SK-N-SH treated with all-trans-retinoic acid at 6 μM for 48 hours (cell line): ENCODE measurements around the gene KIF18B.

ENCODE experiments used
- ATAC-seq: fragments of 200-7000 bp; cut with Tn5 transposase; 3 replicates; pipeline ENCODE4 v1.9.1; 2020; ENCODE audit warnings: mild to moderate bottlenecking, moderate library complexity
- ARNTL ChIP-seq: fragments of 450-650 bp; formaldehyde crosslinking; IDR thresholded peaks from 2 replicates; pipeline ENCODE4 v1.5.0; 2020; ENCODE audit warnings: low read depth, mild to moderate bottlenecking, moderate library complexity, borderline replicate concordance
- BACH2 ChIP-seq: fragments of 250-450 bp; sonication (Bioruptor Pico); IDR thresholded peaks from 2 replicates; pipeline ENCODE4 v1.9.0; 2021; ENCODE audit warnings: mild to moderate bottlenecking, borderline replicate concordance
- CREB5 ChIP-seq: fragments of 250-450 bp; sonication (Bioruptor Pico); IDR thresholded peaks from 2 replicates; pipeline ENCODE4 v1.5.1; 2020; ENCODE audit warnings: low read depth, mild to moderate bottlenecking, moderate library complexity
- CSDC2 ChIP-seq: fragments of 250-450 bp; sonication (Bioruptor Pico); IDR thresholded peaks from 2 replicates; pipeline ENCODE4 v1.5.0; 2020; ENCODE audit warnings: mild to moderate bottlenecking, moderate library complexity
- CSRNP3 ChIP-seq: fragments of 250-450 bp; sonication (Bioruptor Pico); IDR thresholded peaks from 2 replicates; pipeline ENCODE4 v1.5.1; 2021; ENCODE audit warnings: mild to moderate bottlenecking, moderate library complexity
- ESRRG ChIP-seq: fragments of 250-450 bp; sonication (Bioruptor Pico); IDR thresholded peaks from 2 replicates; pipeline ENCODE4 v1.6.1; 2021; ENCODE audit warnings: mild to moderate bottlenecking
- GLIS3 ChIP-seq: fragments of 250-450 bp; sonication (Bioruptor Pico); IDR thresholded peaks from 2 replicates; pipeline ENCODE4 v1.5.0; 2020; ENCODE audit warnings: mild to moderate bottlenecking, moderate library complexity
- ISL1 ChIP-seq: fragments of 250-450 bp; sonication (Bioruptor Pico); IDR thresholded peaks from 2 replicates; pipeline ENCODE4 v2.1.2; 2022; ENCODE audit warnings: mild to moderate bottlenecking, moderate library complexity
- SNAI2 ChIP-seq: fragments of 250-450 bp; sonication (Bioruptor Pico); IDR thresholded peaks from 2 replicates; pipeline ENCODE4 v1.5.0; 2020; ENCODE audit warnings: mild to moderate bottlenecking, moderate library complexity
- TCF4 ChIP-seq: fragments of 250-450 bp; sonication (Bioruptor Pico); IDR thresholded peaks from 2 replicates; pipeline ENCODE4 v1.8.0; 2021; ENCODE audit warnings: mild to moderate bottlenecking, moderate library complexity, borderline replicate concordance
- TOX ChIP-seq: fragments of 250-450 bp; sonication (Bioruptor Pico); IDR thresholded peaks from 2 replicates; pipeline ENCODE4 v1.8.0; 2021; ENCODE audit warnings: mild to moderate bottlenecking, moderate library complexity, borderline replicate concordance
- TSHZ2 ChIP-seq: fragments of 250-450 bp; sonication (Bioruptor Pico); IDR thresholded peaks from 2 replicates; pipeline ENCODE4 v1.5.0; 2020; ENCODE audit warnings: mild to moderate bottlenecking, moderate library complexity
- ZC3H10 ChIP-seq: fragments of 250-450 bp; sonication (Bioruptor Pico); IDR thresholded peaks from 2 replicates; pipeline ENCODE4 v1.5.1; 2021; ENCODE audit warnings: mild to moderate bottlenecking, moderate library complexity
- ZFP3 ChIP-seq: fragments of 250-450 bp; sonication (Bioruptor Pico); IDR thresholded peaks from 2 replicates; pipeline ENCODE4 v1.5.0; 2020; ENCODE audit warnings: mild to moderate bottlenecking, moderate library complexity
- ZNF565 ChIP-seq: fragments of 450-650 bp; formaldehyde crosslinking; conservative IDR thresholded peaks from 2 replicates; pipeline ENCODE4 v1.5.0; 2020; ENCODE audit warnings: low read depth, mild to moderate bottlenecking, moderate library complexity
- ZNF8 ChIP-seq: fragments of 450-650 bp; formaldehyde crosslinking; IDR thresholded peaks from 2 replicates; pipeline ENCODE4 v1.5.0; 2020; ENCODE audit warnings: mild to moderate bottlenecking, moderate library complexity
- TF ChIP-seq, protein P1 (sequence below): fragments of 250-450 bp; sonication (Bioruptor Pico); IDR thresholded peaks from 2 replicates; pipeline ENCODE4 v1.8.0; 2020; ENCODE audit warnings: mild to moderate bottlenecking, moderate library complexity, borderline replicate concordance
- TF ChIP-seq, protein P2 (sequence below): fragments of 250-450 bp; sonication (Bioruptor Pico); IDR thresholded peaks from 2 replicates; pipeline ENCODE4 v1.8.0; 2021; ENCODE audit warnings: low read depth, mild to moderate bottlenecking, moderate library complexity, borderline replicate concordance

KIF18B gene

DNA sequence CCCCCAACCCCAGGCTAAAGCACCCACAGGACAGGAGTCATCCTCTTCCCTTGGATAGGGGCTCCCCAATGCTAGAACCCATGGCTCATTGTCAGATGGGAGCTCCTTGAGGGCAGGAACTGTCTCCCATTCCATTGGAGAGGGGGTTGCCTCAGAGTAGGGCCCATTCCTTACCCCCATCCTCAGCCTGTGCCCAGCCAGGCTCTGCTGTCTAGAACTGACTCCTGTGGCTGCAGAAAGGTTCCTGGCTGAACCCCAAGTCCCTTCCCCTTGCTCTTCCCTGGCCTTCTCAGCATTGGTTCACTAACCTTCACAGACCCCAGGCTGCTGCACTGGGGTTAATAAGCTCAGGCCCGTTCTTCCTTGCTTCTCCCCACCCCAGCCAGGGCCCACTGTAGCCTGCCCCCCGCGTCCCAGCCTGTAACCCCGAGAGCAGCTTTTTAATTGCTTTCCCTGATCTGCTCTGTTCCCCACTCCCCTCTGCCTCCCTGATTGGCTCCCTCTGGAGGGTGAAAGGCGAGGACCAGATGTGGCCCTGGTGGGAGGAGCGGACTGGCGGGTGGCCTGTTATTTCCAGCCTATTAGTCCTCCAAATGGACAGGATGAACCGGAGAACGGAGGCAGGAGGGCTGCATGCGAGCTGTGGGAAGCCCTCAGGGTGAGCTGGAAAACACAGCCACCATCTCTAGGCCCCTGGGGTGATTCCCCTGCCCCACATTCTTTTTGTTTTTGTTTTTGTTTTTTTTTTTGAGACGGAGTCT, 26.3 kb downstream of the KIF18B start:
- TF ChIP-seq TCF4 (CRISPR knock-in tag) (peak; percentile 27; the same call in 1 of the 2 replicates), CREB5 (CRISPR knock-in tag) (no peak)
- ATAC-seq = no peak; the same call in 2 of the 3 replicates

GRCh38 chr17:44920565-44920940, 27.0 kb downstream of the KIF18B start:
- TF ChIP-seq CSRNP3 (no peak), CSDC2 (CRISPR knock-in tag) (no peak)
- TF ChIP-seq, all 23 proteins: peak for 0
- no peak for ATAC-seq

- TF ChIP-seq ZFP3 (CRISPR knock-in tag) = no peak
- no peak for TF ChIP-seq BACH2 (CRISPR knock-in tag)
- no peak for TF ChIP-seq ZNF8 (CRISPR knock-in tag)
- no peak for TF ChIP-seq ZC3H10
- TF ChIP-seq ARNTL = no peak
- no peak for TF ChIP-seq ZNF565
- no peak for TF ChIP-seq TCF4 (CRISPR knock-in tag)
- TF ChIP-seq GLIS3 (CRISPR knock-in tag) = no peak
- TF ChIP-seq TSHZ2 = no peak
- TF ChIP-seq, protein P1, sequence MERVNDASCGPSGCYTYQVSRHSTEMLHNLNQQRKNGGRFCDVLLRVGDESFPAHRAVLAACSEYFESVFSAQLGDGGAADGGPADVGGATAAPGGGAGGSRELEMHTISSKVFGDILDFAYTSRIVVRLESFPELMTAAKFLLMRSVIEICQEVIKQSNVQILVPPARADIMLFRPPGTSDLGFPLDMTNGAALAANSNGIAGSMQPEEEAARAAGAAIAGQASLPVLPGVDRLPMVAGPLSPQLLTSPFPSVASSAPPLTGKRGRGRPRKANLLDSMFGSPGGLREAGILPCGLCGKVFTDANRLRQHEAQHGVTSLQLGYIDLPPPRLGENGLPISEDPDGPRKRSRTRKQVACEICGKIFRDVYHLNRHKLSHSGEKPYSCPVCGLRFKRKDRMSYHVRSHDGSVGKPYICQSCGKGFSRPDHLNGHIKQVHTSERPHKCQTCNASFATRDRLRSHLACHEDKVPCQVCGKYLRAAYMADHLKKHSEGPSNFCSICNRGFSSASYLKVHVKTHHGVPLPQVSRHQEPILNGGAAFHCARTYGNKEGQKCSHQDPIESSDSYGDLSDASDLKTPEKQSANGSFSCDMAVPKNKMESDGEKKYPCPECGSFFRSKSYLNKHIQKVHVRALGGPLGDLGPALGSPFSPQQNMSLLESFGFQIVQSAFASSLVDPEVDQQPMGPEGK = no peak
- no peak for TF ChIP-seq ISL1 (CRISPR knock-in tag)
- ATAC-seq = peak; percentile 88
Observed at GRCh38 chr17:44919885-44920564, 27.5 kb downstream of the KIF18B start.

GRCh38 chr17:44919411-44919810, 28.2 kb downstream of the KIF18B start:
- TF ChIP-seq ARNTL (no peak), SNAI2 (CRISPR knock-in tag) (no peak), ESRRG (CRISPR knock-in tag) (no peak), BACH2 (CRISPR knock-in tag) (no peak), TCF4 (CRISPR knock-in tag) (no peak)
- TF ChIP-seq, all 23 proteins: peak for 0
- no peak for ATAC-seq

DNA sequence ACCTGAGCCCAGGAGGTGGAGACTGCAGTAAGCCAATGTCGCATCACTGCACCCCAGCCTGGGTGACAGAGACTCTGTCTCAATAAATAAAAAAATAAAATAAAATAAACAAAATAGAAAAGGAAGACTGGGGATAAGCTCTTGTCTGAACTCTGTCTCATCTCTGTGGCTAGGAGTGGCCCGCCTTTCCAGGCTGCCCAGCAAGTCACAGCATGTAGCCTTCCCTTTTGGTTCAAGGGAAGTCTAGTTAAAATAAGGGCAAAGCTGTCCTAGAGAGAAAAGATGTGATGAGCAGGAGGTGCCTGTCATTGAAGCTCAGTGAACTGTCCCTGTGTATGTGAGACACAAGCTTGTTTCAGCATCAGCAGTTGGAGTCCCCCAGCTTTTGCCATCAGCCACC, 29.6 kb downstream of the KIF18B start:
- TF ChIP-seq ZNF565 (no peak), TOX (CRISPR knock-in tag) (no peak), ZC3H10 (no peak)
- TF ChIP-seq, protein P2, sequence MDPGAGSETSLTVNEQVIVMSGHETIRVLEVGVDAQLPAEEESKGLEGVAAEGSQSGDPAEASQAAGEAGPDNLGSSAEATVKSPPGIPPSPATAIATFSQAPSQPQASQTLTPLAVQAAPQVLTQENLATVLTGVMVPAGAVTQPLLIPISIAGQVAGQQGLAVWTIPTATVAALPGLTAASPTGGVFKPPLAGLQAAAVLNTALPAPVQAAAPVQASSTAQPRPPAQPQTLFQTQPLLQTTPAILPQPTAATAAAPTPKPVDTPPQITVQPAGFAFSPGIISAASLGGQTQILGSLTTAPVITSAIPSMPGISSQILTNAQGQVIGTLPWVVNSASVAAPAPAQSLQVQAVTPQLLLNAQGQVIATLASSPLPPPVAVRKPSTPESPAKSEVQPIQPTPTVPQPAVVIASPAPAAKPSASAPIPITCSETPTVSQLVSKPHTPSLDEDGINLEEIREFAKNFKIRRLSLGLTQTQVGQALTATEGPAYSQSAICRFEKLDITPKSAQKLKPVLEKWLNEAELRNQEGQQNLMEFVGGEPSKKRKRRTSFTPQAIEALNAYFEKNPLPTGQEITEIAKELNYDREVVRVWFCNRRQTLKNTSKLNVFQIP = no peak
- ATAC-seq = no peak
